CD4-positive, alpha-beta T cell (primary cell): ENCODE results near the gene SH3BGR. TPM values are rescaled to one million over a fixed set of nuclear protein-coding genes. Genes with fewer than 3 reads are reported as not detected.

ENCODE experiments used
- ATAC-seq: fragments of 200-7000 bp; cut with Tn5 transposase; one replicate; pipeline ENCODE4 v1.10.0; 2022; ENCODE audit warnings: mild to moderate bottlenecking; ENCODE audit not compliant: poor library complexity
- CTCF ChIA-PET: fragments of 350-600 bp; sonication (Branson Sonifier 250); formaldehyde crosslinking; loops from one replicate; lab custom pipeline; 2021; ENCODE audit warnings: antibody characterized with exemption, inconsistent platforms; lab: Charles Lee
- POLR2A ChIA-PET: fragments of 350-600 bp; sonication (Branson Sonifier 250); formaldehyde crosslinking; loops from one replicate; lab custom pipeline; 2021; ENCODE audit warnings: antibody characterized with exemption, inconsistent platforms; lab: Charles Lee
- DNase-seq, 14 experiments: peaks; one replicate each; pipeline ENCODE4 v3.0.0-alpha.2; 2013 to 2020; ENCODE audit warnings: mixed read lengths in 2 of 14
- H3K27ac ChIP-seq, 2 donors: one replicate each; pipeline versions ENCODE4 v1.5.1 to v1.7.0; 2013; ENCODE audit warnings: low read length in 2 of 2, low read depth in 1 of 2, mild to moderate bottlenecking in 1 of 2
- H3K27me3 ChIP-seq, 2 experiments: 1 replicate in 1 of 2; 2 replicates in 1 of 2; pipeline versions ENCODE4 v1.6.1 to v1.7.0; 2013; ENCODE audit warnings: low read length in 2 of 2, control low read depth in 1 of 2, mild to moderate bottlenecking in 1 of 2, moderate library complexity in 1 of 2; ENCODE audit not compliant: insufficient read depth in 2 of 2, control insufficient read depth in 1 of 2
- H3K36me3 ChIP-seq: one replicate; pipeline ENCODE4 v1.6.1; 2013; ENCODE audit warnings: low read length, control low read depth; ENCODE audit not compliant: insufficient read depth
- H3K4me1 ChIP-seq: one replicate; pipeline ENCODE4 v1.6.1; 2013; ENCODE audit warnings: low read length, control low read depth; ENCODE audit not compliant: insufficient read depth
- H3K4me3 ChIP-seq: one replicate; pipeline ENCODE4 v1.5.1; 2013; ENCODE audit warnings: mild to moderate bottlenecking, low read length, moderate library complexity
- H3K9me3 ChIP-seq, 2 experiments: 1 replicate in 1 of 2; 2 replicates in 1 of 2; pipeline versions ENCODE4 v1.6.1 to v1.7.0; 2013; ENCODE audit warnings: low read length in 2 of 2, mild to moderate bottlenecking in 2 of 2, control low read depth in 1 of 2, moderate library complexity in 1 of 2; ENCODE audit not compliant: control insufficient read depth in 1 of 2, insufficient read depth in 1 of 2
- H3K27ac Mint-ChIP-seq: one replicate; pipeline ENCODE4 v1.8.0; 2020; ENCODE audit warnings: mixed read lengths
- H3K27me3 Mint-ChIP-seq: one replicate; pipeline ENCODE4 v1.8.0; 2021; ENCODE audit warnings: mixed read lengths
- H3K36me3 Mint-ChIP-seq: one replicate; pipeline ENCODE4 v1.8.0; 2021; ENCODE audit warnings: low read depth, mixed read lengths
- H3K4me1 Mint-ChIP-seq: one replicate; pipeline ENCODE4 v1.8.0; 2021; ENCODE audit warnings: low read depth, mixed read lengths
- H3K4me3 Mint-ChIP-seq: one replicate; pipeline ENCODE4 v1.8.0; 2020; ENCODE audit warnings: mild to moderate bottlenecking, mixed read lengths
- H3K9me3 Mint-ChIP-seq: one replicate; pipeline ENCODE4 v1.8.0; 2020; ENCODE audit warnings: mixed read lengths
- CTCF ChIP-seq: fragments of 200-600 bp; IDR thresholded peaks from one replicate; pipeline ENCODE4 v1.8.0; 2022; ENCODE audit warnings: antibody characterized with exemption, mild to moderate bottlenecking
- intact Hi-C, 2 experiments: fragments of 100-400 bp; cut with DNase I in 1 of 2; cut with micrococcal nuclease in 1 of 2; formaldehyde crosslinking; loops; one replicate each; pipeline versions ENCODE4 v1.15.1 to v1.9.0; 2023 to 2025; cut with DNase I, micrococcal nuclease
- total RNA-seq, 174 experiments: library from RNA in 2 of 174; stranded (reverse) in 2 of 174; gene quantifications; one replicate each; pipeline ENCODE4 v1.2.3 and lab custom pipeline; 2021 to 2026

The SH3BGR gene
- total RNA-seq, 2 experiments from 2014 or later, result 0.63 to 0.87 TPM

GRCh38 chr21:39452970-39453342 lies 1.2 kb downstream of the SH3BGR start:
- DNase-seq (no peak), ATAC-seq (no peak)
- no peak overlapping the region for H3K4me3 Mint-ChIP-seq
- no peaks in the 10 kb centered on the region for H3K27me3 Mint-ChIP-seq
- Histone ChIP-seq H3K36me3 (no peaks in the 10 kb centered on the region), H3K27ac (no peak overlapping the region), H3K27me3 (no peaks in the 10 kb centered on the region), H3K9me3 (no peaks in the 10 kb centered on the region), H3K4me3 (no peak overlapping the region), H3K4me1 (no peaks in the 10 kb centered on the region)
- CTCF ChIA-PET, result interaction anchor here (1.1 kb wide), 1 partner anchor 11 kb away, joined by 3 read pairs; no protein-coding TSS in a partner anchor
- TF ChIP-seq CTCF, result no peak
- H3K27ac Mint-ChIP-seq, result no peak overlapping the region
- no peaks in the 10 kb centered on the region for H3K4me1 Mint-ChIP-seq
- H3K9me3 Mint-ChIP-seq, result no peaks in the 10 kb centered on the region
- intact Hi-C loops, result no loop called here
- POLR2A ChIA-PET, result no interaction called here
- H3K36me3 Mint-ChIP-seq, result no peaks in the 10 kb centered on the region

- POLR2A ChIA-PET, result no interaction called here
- Histone ChIP-seq H3K36me3 (no peaks in the 10 kb centered on the region), H3K4me3 (no peak overlapping the region), H3K9me3 (no peaks in the 10 kb centered on the region), H3K27me3 (no peaks in the 10 kb centered on the region), H3K4me1 (no peaks in the 10 kb centered on the region), H3K27ac (no peak overlapping the region)
- Mint-ChIP-seq H3K9me3 (no peaks in the 10 kb centered on the region), H3K36me3 (no peaks in the 10 kb centered on the region), H3K4me1 (no peaks in the 10 kb centered on the region), H3K27ac (no peak overlapping the region), H3K27me3 (no peaks in the 10 kb centered on the region), H3K4me3 (no peak overlapping the region)
- DNase-seq (no peak), ATAC-seq (no peak)
- intact Hi-C loops, result no loop called here
- TF ChIP-seq CTCF, result no peak
- CTCF ChIA-PET, result interaction anchor here (1.1 kb wide), 1 partner anchor 12 kb away, joined by 3 read pairs; no protein-coding TSS in a partner anchor
Observed at GRCh38 chr21:39453571-39454179, 1.9 kb downstream of the SH3BGR start.

- CTCF ChIA-PET, result no interaction called here
- POLR2A ChIA-PET, result no interaction called here
Observed at GRCh38 chr21:39454949-39455668, 3.3 kb downstream of the SH3BGR start.

More at GRCh38 chr21:39454949-39455668, 3.3 kb downstream of the SH3BGR start:
- DNase-seq (no peak), ATAC-seq (no peak)
- H3K27me3 ChIP-seq, result no peaks in the 10 kb centered on the region
- no peaks in the 10 kb centered on the region for H3K9me3 Mint-ChIP-seq
- H3K36me3 ChIP-seq, result no peaks in the 10 kb centered on the region
- no peaks in the 10 kb centered on the region for H3K36me3 Mint-ChIP-seq
- no peaks in the 10 kb centered on the region for H3K4me1 Mint-ChIP-seq
- intact Hi-C loops, result no loop called here
- no peaks in the 10 kb centered on the region for H3K4me1 ChIP-seq
- H3K27ac Mint-ChIP-seq, result no peak overlapping the region
- no peak for TF ChIP-seq CTCF
- no peaks in the 10 kb centered on the region for H3K9me3 ChIP-seq
- H3K27me3 Mint-ChIP-seq, result no peaks in the 10 kb centered on the region
- no peak overlapping the region for H3K4me3 Mint-ChIP-seq
- H3K4me3 ChIP-seq, result no peak overlapping the region
- H3K27ac ChIP-seq, result no peak overlapping the region
